ENCODE measurements around the gene PMM1. TPM values are rescaled to one million over a fixed set of nuclear protein-coding genes. Genes with fewer than 3 reads are reported as not detected.

PMM1 gene
- total and polyA plus RNA-seq, 2 of the 13 experiments (the other 11 are each of a cell fraction or from before 2014, with no cell fraction given) = 17.8 to 95.6 TPM

DNA sequence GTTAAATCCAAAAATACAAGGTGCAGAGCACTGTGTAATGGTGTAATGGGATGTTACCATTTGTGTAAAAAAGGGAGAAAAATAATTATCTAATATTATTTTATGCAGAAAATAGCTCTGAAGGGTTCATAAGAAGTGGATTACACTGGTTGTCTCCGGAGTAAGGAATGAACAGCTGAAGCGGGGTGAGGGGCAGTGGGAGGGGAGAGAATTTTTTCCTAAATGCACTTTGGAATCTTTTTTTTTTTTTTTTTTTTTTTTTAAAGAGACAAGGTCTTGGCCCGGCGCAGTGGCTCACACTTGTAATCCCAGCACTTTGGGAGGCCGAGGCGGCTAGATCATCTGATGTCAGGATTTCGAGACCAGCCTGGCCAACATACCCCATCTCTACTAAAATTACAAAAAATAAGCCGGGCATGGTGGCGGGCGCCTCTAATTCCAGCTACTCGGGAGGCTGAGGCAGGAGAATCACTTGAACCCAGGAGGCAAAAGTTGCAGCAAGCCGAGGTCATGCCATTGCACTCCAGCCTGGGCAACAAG is 38.6 kb downstream of the PMM1 start:
- Histone ChIP-seq H3K36me3 (replicated peaks in 1 of 2; ENCODE audit: control insufficient read depth in 1 of 2, insufficient read depth in 2 of 2, low read length in 2 of 2) (no peaks in the 10 kb centered on the region), H3K9me3 (ENCODE audit: low read length) (no peaks in the 10 kb centered on the region), H2AFZ (ENCODE audit: low read length) (no peak overlapping the region), H3K79me2 (ENCODE audit: insufficient read depth, low read length) (no peaks in the 10 kb centered on the region), H3K4me1 (ENCODE audit: insufficient read depth, low read length) (peaks cover 77% of the 10 kb centered on the region), H3K9ac (ENCODE audit: insufficient read depth, low read depth, low read length) (peak overlapping the region; percentile 61), H3K27ac (ENCODE audit: extremely low read length, insufficient read depth, low read length) (peak overlapping the region; percentile 97), H3K4me2 (ENCODE audit: low read depth, low read length) (peak overlapping the region; percentile 91), H4K20me1 (ENCODE audit: insufficient read depth, low read length) (no peaks in the 10 kb centered on the region), H3K27me3 (ENCODE audit: control insufficient read depth in 1 of 2, insufficient read depth in 2 of 2, low read length in 2 of 2) (no peaks in the 10 kb centered on the region), H3K4me3 (replicated peaks in 1 of 3; ENCODE audit: insufficient read depth in 1 of 3, low read depth in 2 of 3, low read length in 3 of 3) (peak overlapping the region in 2 of 3 experiments; percentile 34 to 64; a peak in 4 of 6 replicates)
- DNase-seq (ENCODE audit: low spot score) (no peak), ATAC-seq (no peak), FAIRE-seq (no peak)
- ChIA-PET CTCF (ENCODE audit: low intra/inter-chr PET ratio, low total read pairs) (no interaction called here), POLR2A (interaction anchor here (0.9 to 4.5 kb wide), 10 partner anchors 10 to 170 kb away, joined by 3 to 35 read pairs (median 6); partner anchors contain the start of genes CSDC2, DESI1, PMM1 and TOB2)
- 20% methylated on average over 12 of the region's 12 CpGs for WGBS (ENCODE audit: low lambda C conversion rate)
- in situ Hi-C loops (cut with HindIII; ENCODE audit: extremely low pct_ligation_motif_present, low pct_unique_long_range_greater_than_20kb) (no loop called here), intact Hi-C loops (cut with micrococcal nuclease; ENCODE audit: unreplicated experiment) (no loop called here)
- BruUV-seq (replicated peaks) = no TSS peak
- TF ChIP-seq, protein P1, sequence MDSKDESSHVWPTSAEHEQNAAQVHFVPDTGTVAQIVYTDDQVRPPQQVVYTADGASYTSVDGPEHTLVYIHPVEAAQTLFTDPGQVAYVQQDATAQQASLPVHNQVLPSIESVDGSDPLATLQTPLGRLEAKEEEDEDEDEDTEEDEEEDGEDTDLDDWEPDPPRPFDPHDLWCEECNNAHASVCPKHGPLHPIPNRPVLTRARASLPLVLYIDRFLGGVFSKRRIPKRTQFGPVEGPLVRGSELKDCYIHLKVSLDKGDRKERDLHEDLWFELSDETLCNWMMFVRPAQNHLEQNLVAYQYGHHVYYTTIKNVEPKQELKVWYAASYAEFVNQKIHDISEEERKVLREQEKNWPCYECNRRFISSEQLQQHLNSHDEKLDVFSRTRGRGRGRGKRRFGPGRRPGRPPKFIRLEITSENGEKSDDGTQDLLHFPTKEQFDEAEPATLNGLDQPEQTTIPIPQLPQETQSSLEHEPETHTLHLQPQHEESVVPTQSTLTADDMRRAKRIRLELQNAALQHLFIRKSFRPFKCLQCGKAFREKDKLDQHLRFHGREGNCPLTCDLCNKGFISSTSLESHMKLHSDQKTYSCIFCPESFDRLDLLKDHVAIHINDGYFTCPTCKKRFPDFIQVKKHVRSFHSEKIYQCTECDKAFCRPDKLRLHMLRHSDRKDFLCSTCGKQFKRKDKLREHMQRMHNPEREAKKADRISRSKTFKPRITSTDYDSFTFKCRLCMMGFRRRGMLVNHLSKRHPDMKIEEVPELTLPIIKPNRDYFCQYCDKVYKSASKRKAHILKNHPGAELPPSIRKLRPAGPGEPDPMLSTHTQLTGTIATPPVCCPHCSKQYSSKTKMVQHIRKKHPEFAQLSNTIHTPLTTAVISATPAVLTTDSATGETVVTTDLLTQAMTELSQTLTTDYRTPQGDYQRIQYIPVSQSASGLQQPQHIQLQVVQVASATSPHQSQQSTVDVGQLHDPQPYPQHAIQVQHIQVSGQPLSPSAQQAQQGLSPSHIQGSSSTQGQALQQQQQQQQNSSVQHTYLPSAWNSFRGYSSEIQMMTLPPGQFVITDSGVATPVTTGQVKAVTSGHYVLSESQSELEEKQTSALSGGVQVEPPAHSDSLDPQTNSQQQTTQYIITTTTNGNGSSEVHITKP (CRISPR knock-in tag; IDR thresholded peaks at IDR 0.05; ENCODE audit: low read depth) = no peak
- TF ChIP-seq LCORL (IDR thresholded peaks at IDR 0.05) (no peak), LCORL (CRISPR knock-in tag; IDR thresholded peaks at IDR 0.05) (peak; percentile 34; the same call in 1 of the 2 replicates), NCOR1 (IDR thresholded peaks at IDR 0.05; ENCODE audit: borderline replicate concordance, low read length) (peak; percentile 63; the same call in 1 of the 2 replicates), EP300 (IDR thresholded peaks at IDR 0.05; ENCODE audit: low read depth in 2 of 2, low read length in 2 of 2) (peak in 1 of 2 experiments; percentile 37; a peak in 1 of 4 replicates), EP300 (CRISPR knock-in tag; IDR thresholded peaks at IDR 0.05; ENCODE audit: borderline replicate concordance) (no peak), POLR2AphosphoS5 (IDR thresholded peaks at IDR 0.05; ENCODE audit: low read depth, low read length) (peak; percentile 52; the same call in 1 of the 2 replicates), ZNF761 (CRISPR knock-in tag; conservative IDR thresholded peaks at IDR 0.05) (no peak), ZNF451 (CRISPR knock-in tag; IDR thresholded peaks at IDR 0.05) (no peak), HNF4A (CRISPR knock-in tag; IDR thresholded peaks at IDR 0.05) (peak; percentile 63), ZSCAN25 (CRISPR knock-in tag; IDR thresholded peaks at IDR 0.05) (no peak), ZNF101 (CRISPR knock-in tag; IDR thresholded peaks at IDR 0.05; ENCODE audit: borderline replicate concordance, low read depth) (no peak)
- TF ChIP-seq, protein P2, sequence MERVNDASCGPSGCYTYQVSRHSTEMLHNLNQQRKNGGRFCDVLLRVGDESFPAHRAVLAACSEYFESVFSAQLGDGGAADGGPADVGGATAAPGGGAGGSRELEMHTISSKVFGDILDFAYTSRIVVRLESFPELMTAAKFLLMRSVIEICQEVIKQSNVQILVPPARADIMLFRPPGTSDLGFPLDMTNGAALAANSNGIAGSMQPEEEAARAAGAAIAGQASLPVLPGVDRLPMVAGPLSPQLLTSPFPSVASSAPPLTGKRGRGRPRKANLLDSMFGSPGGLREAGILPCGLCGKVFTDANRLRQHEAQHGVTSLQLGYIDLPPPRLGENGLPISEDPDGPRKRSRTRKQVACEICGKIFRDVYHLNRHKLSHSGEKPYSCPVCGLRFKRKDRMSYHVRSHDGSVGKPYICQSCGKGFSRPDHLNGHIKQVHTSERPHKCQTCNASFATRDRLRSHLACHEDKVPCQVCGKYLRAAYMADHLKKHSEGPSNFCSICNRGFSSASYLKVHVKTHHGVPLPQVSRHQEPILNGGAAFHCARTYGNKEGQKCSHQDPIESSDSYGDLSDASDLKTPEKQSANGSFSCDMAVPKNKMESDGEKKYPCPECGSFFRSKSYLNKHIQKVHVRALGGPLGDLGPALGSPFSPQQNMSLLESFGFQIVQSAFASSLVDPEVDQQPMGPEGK (CRISPR knock-in tag; IDR thresholded peaks at IDR 0.05) = 0 out of 2 replicates have a peak, but pooled peaks have one; percentile 28
- TF ChIP-seq, protein P3, sequence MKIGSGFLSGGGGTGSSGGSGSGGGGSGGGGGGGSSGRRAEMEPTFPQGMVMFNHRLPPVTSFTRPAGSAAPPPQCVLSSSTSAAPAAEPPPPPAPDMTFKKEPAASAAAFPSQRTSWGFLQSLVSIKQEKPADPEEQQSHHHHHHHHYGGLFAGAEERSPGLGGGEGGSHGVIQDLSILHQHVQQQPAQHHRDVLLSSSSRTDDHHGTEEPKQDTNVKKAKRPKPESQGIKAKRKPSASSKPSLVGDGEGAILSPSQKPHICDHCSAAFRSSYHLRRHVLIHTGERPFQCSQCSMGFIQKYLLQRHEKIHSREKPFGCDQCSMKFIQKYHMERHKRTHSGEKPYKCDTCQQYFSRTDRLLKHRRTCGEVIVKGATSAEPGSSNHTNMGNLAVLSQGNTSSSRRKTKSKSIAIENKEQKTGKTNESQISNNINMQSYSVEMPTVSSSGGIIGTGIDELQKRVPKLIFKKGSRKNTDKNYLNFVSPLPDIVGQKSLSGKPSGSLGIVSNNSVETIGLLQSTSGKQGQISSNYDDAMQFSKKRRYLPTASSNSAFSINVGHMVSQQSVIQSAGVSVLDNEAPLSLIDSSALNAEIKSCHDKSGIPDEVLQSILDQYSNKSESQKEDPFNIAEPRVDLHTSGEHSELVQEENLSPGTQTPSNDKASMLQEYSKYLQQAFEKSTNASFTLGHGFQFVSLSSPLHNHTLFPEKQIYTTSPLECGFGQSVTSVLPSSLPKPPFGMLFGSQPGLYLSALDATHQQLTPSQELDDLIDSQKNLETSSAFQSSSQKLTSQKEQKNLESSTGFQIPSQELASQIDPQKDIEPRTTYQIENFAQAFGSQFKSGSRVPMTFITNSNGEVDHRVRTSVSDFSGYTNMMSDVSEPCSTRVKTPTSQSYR (CRISPR knock-in tag; IDR thresholded peaks at IDR 0.05; ENCODE audit: borderline replicate concordance) = peak; percentile 49; the same call in 1 of the 2 replicates

All from HepG2 (cell line).